ENCODE data around the gene PHF13. TPM values are rescaled to one million over a fixed set of nuclear protein-coding genes. Genes with fewer than 3 reads are reported as not detected.

Gene PHF13
- total and polyA plus RNA-seq, 10 donors, result 3.4 to 14.0 (median 9.2) TPM

- no peak for DNase-seq
- Histone ChIP-seq H3K4me1 (no peaks in the 10 kb centered on the region), H3K9me3 (peaks cover 0 to 7% (median 0%) of the 10 kb centered on the region in 8 donors), H3K4me3 (no peak overlapping the region), H3K27me3 (replicated peaks in 1 of 7) (no peaks in the 10 kb centered on the region), H3K36me3 (no peaks in the 10 kb centered on the region), H3K27ac (no peak overlapping the region)
- intact Hi-C loops (cut with DNase I; ENCODE audit: low total_unique reads), result loop anchor here (10.0 kb wide), 1 partner anchor 52 kb away; the partner anchor contains the start of gene THAP3
- WGBS, 5 donors, result 61 to 86% (median 81%) methylated on average over 12 of the region's 12 CpGs
- TF ChIP-seq POLR2AphosphoS5 (IDR thresholded peaks at IDR 0.05), result no peak
Observed at GRCh38 chr1:6572653-6573383, 40.7 kb upstream of the PHF13 start.

DNA sequence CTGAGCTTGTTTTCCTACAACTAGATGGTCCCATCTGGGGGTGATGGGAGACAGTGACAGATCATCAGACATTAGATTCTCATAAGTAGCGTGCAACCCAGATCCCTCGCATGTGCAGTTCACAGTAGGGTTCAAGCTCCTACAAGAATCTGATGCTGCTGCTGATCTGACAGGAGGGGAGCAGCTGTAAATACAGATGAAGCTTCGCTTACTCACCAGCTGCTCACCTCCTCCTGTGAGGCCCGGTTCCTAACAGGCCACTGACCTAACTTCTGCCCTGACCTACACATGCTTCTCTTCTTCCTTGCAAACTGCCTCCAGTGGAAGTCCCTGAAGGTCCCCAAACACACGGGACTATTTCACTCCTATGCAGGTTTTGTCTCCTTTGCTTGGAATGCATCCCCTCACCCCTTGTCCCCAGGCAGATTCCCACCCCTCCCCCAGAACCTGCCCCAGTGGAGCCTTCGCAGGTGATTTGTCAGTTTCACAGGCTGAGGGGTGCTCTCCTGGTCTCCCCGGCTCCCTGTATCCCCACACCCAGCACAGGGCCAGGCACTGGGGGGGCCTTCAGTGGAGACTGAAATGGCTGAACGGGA, 39.4 kb upstream of the PHF13 start:
- H3K27ac ChIP-seq, result no peak overlapping the region
- no peaks in the 10 kb centered on the region for H3K36me3 ChIP-seq
- H3K4me1 ChIP-seq, result peaks cover 0 to 7% (median 2%) of the 10 kb centered on the region in 6 donors
- peaks cover 0 to 7% (median 0%) of the 10 kb centered on the region in 8 donors for H3K9me3 ChIP-seq
- DNase-seq, result no peak
- intact Hi-C loops (cut with DNase I; ENCODE audit: low total_unique reads), result loop anchor here (10.0 kb wide), 1 partner anchor 51 kb away; the partner anchor contains the start of gene THAP3
- WGBS, 5 donors, result 79 to 89% (median 83%) methylated on average over 6 to 8 of the region's 8 CpGs
- H3K4me3 ChIP-seq, result no peak overlapping the region
- TF ChIP-seq, protein P1, sequence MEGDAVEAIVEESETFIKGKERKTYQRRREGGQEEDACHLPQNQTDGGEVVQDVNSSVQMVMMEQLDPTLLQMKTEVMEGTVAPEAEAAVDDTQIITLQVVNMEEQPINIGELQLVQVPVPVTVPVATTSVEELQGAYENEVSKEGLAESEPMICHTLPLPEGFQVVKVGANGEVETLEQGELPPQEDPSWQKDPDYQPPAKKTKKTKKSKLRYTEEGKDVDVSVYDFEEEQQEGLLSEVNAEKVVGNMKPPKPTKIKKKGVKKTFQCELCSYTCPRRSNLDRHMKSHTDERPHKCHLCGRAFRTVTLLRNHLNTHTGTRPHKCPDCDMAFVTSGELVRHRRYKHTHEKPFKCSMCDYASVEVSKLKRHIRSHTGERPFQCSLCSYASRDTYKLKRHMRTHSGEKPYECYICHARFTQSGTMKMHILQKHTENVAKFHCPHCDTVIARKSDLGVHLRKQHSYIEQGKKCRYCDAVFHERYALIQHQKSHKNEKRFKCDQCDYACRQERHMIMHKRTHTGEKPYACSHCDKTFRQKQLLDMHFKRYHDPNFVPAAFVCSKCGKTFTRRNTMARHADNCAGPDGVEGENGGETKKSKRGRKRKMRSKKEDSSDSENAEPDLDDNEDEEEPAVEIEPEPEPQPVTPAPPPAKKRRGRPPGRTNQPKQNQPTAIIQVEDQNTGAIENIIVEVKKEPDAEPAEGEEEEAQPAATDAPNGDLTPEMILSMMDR (IDR thresholded peaks at IDR 0.05 in 8 of 11, conservative IDR thresholded peaks at IDR 0.05 in 3 of 11), result no peak
- TF ChIP-seq POLR2AphosphoS5 (IDR thresholded peaks at IDR 0.05) (no peak), POLR2A (IDR thresholded peaks at IDR 0.05) (no peak)
- H3K27me3 ChIP-seq (replicated peaks in 1 of 7), result no peaks in the 10 kb centered on the region

- no peaks in the 10 kb centered on the region for H3K27me3 ChIP-seq (replicated peaks in 1 of 7)
- intact Hi-C loops (cut with DNase I; ENCODE audit: low total_unique reads), result loop anchor here (10.0 kb wide), 1 partner anchor 50 kb away; the partner anchor contains the start of gene THAP3
- WGBS, 5 donors, result 82 to 100% (median 88%) methylated on average over 1 to 14 of the region's 14 CpGs
- H3K9me3 ChIP-seq, result peaks cover 0 to 7% (median 0%) of the 10 kb centered on the region in 8 donors
- H3K27ac ChIP-seq, result no peak overlapping the region
- no peak overlapping the region for H3K4me3 ChIP-seq
- TF ChIP-seq POLR2AphosphoS5 (IDR thresholded peaks at IDR 0.05) (no peak), POLR2A (IDR thresholded peaks at IDR 0.05) (no peak)
- TF ChIP-seq, protein P1 (IDR thresholded peaks at IDR 0.05 in 8 of 11, conservative IDR thresholded peaks at IDR 0.05 in 3 of 11), result no peak
- H3K36me3 ChIP-seq, result no peaks in the 10 kb centered on the region
- H3K4me1 ChIP-seq, result peaks cover 0 to 13% (median 7%) of the 10 kb centered on the region in 6 donors
- no peak for DNase-seq
Observed at GRCh38 chr1:6574818-6575217, 38.7 kb upstream of the PHF13 start.

- H3K36me3 ChIP-seq, result no peaks in the 10 kb centered on the region
- 80 to 86% (median 83%) methylated on average over 6 of the region's 6 CpGs for WGBS, 5 donors
- H3K27me3 ChIP-seq (replicated peaks in 1 of 7), result no peaks in the 10 kb centered on the region
- no peak overlapping the region for H3K4me3 ChIP-seq
- DNase-seq, result no peak
- intact Hi-C loops (cut with DNase I; ENCODE audit: low total_unique reads), result loop anchor here (10.0 kb wide), 1 partner anchor 47 kb away; the partner anchor contains the start of gene THAP3
- H3K27ac ChIP-seq, result no peak overlapping the region
- H3K9me3 ChIP-seq, result no peaks in the 10 kb centered on the region
- TF ChIP-seq, protein P1 (IDR thresholded peaks at IDR 0.05 in 8 of 11, conservative IDR thresholded peaks at IDR 0.05 in 3 of 11), result no peak
- TF ChIP-seq POLR2AphosphoS5 (IDR thresholded peaks at IDR 0.05), result no peak
- TF ChIP-seq POLR2A (IDR thresholded peaks at IDR 0.05), result no peak
- H3K4me1 ChIP-seq, result peaks cover 18 to 42% (median 35%) of the 10 kb centered on the region in 6 donors
Observed at GRCh38 chr1:6577831-6578525, 35.6 kb upstream of the PHF13 start.
